Activated gamma-delta T cell treated with Interleukin-2 at 50 U/mL for 16 hours (primary cell): ENCODE measurements around the gene NCAM1.

Source experiments
- DNase-seq: peaks from one replicate; pipeline ENCODE4 v3.0.0-alpha.2; 2020

The NCAM1 gene

GRCh38 chr11:113178381-113179070, 217.3 kb downstream of the NCAM1 start:
- no peak for DNase-seq

GRCh38 chr11:113179181-113179704, 218.0 kb downstream of the NCAM1 start:
- DNase-seq = no peak

DNA sequence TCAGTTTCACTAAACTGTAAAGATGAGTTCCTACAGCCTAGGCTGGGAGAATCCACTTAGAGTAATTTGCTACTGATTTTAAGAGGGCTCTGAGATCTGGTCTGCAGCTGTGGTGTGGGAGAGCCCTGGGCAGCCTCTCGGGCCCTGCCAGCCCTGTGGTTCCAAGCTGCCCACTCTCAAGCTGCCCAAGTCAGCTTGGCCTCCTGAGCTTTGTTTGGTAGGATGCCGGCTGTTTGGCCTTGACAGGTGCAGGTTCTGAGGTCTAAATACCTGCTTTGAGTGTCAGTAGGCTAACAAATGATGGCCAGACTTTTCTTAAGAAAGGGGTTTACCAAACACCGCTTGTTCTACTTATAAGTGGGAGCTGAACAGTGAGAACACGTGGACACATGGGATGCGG, 219.9 kb downstream of the NCAM1 start:
- DNase-seq = no peak

- DNase-seq = no peak
Observed at GRCh38 chr11:113182288-113182687, 221.1 kb downstream of the NCAM1 start.

DNA sequence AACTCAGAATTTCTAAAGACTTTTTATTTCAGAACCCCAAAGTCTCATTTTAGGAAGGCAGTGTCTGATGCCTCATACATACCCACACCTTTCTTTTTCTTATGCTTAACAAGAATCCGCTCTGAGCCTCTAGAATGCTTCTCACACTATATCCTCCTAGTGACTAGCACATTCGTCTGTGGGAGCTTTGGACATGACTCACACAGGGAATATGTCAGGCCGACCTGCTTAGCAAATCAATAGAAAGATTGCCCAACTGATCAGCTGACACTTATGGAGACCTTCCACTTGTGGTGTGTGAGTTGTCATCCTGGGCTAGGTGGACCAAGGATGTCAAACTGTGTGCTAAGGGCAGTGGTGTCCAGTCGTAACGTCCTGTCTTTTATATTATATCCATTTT, 223.3 kb downstream of the NCAM1 start:
- DNase-seq = no peak

GRCh38 chr11:113188371-113188834, 227.2 kb downstream of the NCAM1 start:
- no peak for DNase-seq

- DNase-seq = no peak
Observed at GRCh38 chr11:113189909-113190667, 228.9 kb downstream of the NCAM1 start.

DNA sequence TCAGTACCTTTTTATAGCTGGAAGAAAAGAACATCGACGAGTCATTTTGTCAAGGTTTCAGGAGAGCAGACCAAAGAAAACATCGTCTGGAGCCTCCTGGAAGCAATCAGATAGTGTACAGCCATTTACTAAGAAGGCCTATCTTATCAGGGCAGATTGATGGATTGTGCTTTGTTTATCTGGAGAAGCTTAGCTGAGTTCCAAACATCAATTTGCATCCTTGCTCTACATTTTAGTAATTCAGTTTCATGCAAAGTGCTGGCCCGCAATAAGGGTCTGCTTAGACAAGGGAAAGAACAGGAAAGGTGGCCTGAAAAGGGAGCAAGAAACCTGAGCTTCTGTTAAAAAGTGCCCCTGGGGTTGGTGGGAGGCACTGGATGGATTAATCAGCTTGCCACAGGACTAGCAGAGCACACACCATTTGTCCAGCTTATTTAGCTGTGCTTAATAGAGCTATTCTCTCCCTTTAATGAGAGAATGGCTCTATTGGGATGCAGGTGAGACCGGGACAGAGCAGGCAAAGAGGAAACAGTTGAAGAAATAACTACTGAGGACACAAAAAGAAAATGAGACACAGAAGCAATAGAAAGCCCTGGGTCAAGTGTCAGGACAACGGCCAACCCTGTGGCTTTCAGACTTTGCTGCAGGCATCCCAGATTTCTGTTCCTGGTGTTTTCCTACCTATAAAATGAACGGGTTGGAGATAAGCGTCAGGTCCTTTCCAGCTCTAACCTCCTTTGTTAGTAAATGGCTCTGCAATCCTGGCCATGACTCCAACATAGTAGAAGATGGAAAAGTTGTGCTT, 231.1 kb downstream of the NCAM1 start:
- DNase-seq = no peak

DNA sequence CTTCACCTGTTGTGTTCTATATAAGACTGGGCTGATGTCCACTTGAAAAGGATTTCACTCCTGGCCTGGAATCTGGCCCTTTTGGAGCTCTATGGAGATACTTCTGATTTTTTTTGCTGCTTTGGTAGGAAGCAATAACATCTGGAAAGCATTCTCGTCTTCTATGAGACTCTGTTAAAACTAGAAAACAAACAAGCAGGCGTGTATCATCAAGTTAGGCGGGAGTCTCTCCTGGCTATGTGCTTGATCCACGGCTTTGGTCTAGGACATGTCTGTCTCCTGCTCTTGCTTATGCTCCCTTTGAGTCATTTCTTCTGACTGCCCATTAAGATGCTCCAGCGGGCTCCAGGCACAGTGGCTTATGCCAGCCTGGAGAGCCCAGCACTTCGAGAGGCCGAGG, 231.8 kb downstream of the NCAM1 start:
- DNase-seq = no peak

- no peak for DNase-seq
Observed at GRCh38 chr11:113193946-113194345, 232.7 kb downstream of the NCAM1 start.

- DNase-seq = no peak
Observed at GRCh38 chr11:113195728-113196127, 234.5 kb downstream of the NCAM1 start.

DNA sequence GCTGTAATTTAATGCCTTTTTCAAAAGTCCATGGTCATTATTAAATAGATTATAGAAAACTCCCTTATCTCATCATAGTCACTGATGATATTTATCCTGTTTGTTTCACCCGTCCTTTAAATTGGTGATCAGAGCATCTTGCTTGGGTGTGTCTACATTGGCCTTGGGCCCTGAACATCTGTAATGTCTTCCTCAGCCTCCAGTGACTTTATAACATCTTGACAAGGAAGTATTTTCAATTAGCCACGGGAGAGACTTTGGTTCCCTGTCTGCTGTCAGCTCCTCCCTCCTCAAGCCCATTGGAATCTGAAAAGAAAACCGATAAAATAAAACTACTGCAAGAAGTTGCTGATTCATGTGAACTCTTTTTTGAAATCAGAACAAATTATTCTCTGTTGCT, 236.2 kb downstream of the NCAM1 start:
- no peak for DNase-seq

- DNase-seq = no peak
Observed at GRCh38 chr11:113198972-113199661, 237.9 kb downstream of the NCAM1 start.

- DNase-seq = no peak
Observed at GRCh38 chr11:113199866-113200265, 238.6 kb downstream of the NCAM1 start.

- DNase-seq = no peak
Observed at GRCh38 chr11:113201054-113201818, 240.0 kb downstream of the NCAM1 start.

- DNase-seq = no peak
Observed at GRCh38 chr11:113202431-113202830, 241.2 kb downstream of the NCAM1 start.

GRCh38 chr11:113203141-113203753, 242.0 kb downstream of the NCAM1 start:
- DNase-seq = no peak

GRCh38 chr11:113204280-113204679, 243.1 kb downstream of the NCAM1 start:
- no peak for DNase-seq

DNA sequence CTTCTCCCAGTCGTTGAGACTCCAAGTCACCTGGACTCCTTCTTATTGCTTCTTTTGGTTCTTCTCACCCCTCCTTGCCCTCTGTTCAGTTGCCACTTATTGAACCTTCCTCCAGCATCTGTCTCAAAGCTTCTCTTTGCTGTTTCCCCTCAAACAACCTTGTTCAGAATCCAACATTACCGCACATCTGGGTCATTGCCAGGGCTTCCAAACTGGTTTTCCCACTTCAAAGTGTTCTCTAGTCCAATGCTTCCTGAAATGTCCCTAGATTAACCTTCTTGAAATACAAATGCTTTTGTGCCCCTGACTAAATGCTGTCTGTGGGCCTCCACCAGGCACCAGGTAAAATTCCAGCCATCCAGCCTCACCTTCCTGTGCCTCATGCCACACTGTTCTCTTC, 252.3 kb downstream of the NCAM1 start:
- DNase-seq = no peak

GRCh38 chr11:113222241-113222640, 261.0 kb downstream of the NCAM1 start:
- no peak for DNase-seq

DNA sequence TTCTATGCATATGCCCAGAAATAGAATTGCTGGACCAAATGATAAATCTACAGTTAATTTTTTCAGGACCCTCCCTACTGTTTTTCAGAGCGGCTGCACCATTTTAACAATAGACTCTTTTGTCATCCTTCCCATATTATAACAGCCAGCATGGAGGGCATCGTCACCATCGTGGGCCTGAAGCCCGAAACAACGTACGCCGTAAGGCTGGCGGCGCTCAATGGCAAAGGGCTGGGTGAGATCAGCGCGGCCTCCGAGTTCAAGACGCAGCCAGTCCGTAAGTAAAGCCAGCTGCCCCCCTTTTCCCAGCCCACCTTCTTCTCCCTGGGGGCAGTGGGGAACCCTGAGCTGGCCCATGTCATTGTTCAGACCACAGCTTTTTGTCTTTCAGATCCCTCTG, 273.7 kb downstream of the NCAM1 start:
- no peak for DNase-seq
